HFFc6 (cell line): Measurements from ENCODE around the gene NUDT16L1. TPM values are rescaled to one million over a fixed set of nuclear protein-coding genes. Genes with fewer than 3 reads are reported as not detected.

Source experiments
- DNase-seq: peaks from one replicate; pipeline ENCODE4 v3.0.0-alpha.2; 2018
- H3K27ac Mint-ChIP-seq: 2 replicates; pipeline ENCODE4 v1.8.0; 2020; ENCODE audit warnings: mild to moderate bottlenecking, mixed read lengths
- H3K27me3 Mint-ChIP-seq: 2 replicates; pipeline ENCODE4 v1.8.0; 2021; ENCODE audit warnings: mild to moderate bottlenecking, moderate library complexity, mixed read lengths; ENCODE audit not compliant: insufficient read depth
- H3K36me3 Mint-ChIP-seq: 2 replicates; pipeline ENCODE4 v1.8.0; 2021; ENCODE audit warnings: low read depth, mixed read lengths
- H3K4me1 Mint-ChIP-seq: 2 replicates; pipeline ENCODE4 v1.8.0; 2020; ENCODE audit warnings: low read depth, mixed read lengths
- H3K4me3 Mint-ChIP-seq: 2 replicates; pipeline ENCODE4 v1.8.0; 2020; ENCODE audit warnings: mild to moderate bottlenecking, moderate library complexity, mixed read lengths
- H3K9me3 Mint-ChIP-seq: 2 replicates; pipeline ENCODE4 v1.8.0; 2020; ENCODE audit warnings: mild to moderate bottlenecking, mixed read lengths
- total RNA-seq, 6 experiments: library from RNA; stranded (reverse); fragmentation: NEBNext Ultra II Directional; extraction: Animal tissue kit (Norgen Biotek cat#: 25700); gene quantifications; 2 replicates in 1 of 6; 3 replicates in 5 of 6; pipeline ENCODE4 v1.2.3, GENCODE V29; 2021
- TF ChIP-seq, protein P1 (sequence below): fragments of 200-600 bp; sonication (generic); IDR thresholded peaks from 2 replicates; pipeline ENCODE4 v1.5.0; 2021; ENCODE audit warnings: antibody characterized with exemption, mild to moderate bottlenecking

NUDT16L1 gene
- total RNA-seq, 6 experiments from 2014 or later = 33.2 to 41.8 (median 34.3) TPM

GRCh38 chr16:4675864-4676786 is 17.2 kb upstream of the NUDT16L1 start:
- H3K9me3 Mint-ChIP-seq = no peaks in the 10 kb centered on the region
- H3K27ac Mint-ChIP-seq = no peak overlapping the region
- H3K4me3 Mint-ChIP-seq = no peak overlapping the region
- TF ChIP-seq, protein P1, sequence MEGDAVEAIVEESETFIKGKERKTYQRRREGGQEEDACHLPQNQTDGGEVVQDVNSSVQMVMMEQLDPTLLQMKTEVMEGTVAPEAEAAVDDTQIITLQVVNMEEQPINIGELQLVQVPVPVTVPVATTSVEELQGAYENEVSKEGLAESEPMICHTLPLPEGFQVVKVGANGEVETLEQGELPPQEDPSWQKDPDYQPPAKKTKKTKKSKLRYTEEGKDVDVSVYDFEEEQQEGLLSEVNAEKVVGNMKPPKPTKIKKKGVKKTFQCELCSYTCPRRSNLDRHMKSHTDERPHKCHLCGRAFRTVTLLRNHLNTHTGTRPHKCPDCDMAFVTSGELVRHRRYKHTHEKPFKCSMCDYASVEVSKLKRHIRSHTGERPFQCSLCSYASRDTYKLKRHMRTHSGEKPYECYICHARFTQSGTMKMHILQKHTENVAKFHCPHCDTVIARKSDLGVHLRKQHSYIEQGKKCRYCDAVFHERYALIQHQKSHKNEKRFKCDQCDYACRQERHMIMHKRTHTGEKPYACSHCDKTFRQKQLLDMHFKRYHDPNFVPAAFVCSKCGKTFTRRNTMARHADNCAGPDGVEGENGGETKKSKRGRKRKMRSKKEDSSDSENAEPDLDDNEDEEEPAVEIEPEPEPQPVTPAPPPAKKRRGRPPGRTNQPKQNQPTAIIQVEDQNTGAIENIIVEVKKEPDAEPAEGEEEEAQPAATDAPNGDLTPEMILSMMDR = no peak
- H3K36me3 Mint-ChIP-seq = no peaks in the 10 kb centered on the region
- peaks cover 4% of the 10 kb centered on the region for H3K27me3 Mint-ChIP-seq
- H3K4me1 Mint-ChIP-seq = no peaks in the 10 kb centered on the region
- no peak for DNase-seq

DNA sequence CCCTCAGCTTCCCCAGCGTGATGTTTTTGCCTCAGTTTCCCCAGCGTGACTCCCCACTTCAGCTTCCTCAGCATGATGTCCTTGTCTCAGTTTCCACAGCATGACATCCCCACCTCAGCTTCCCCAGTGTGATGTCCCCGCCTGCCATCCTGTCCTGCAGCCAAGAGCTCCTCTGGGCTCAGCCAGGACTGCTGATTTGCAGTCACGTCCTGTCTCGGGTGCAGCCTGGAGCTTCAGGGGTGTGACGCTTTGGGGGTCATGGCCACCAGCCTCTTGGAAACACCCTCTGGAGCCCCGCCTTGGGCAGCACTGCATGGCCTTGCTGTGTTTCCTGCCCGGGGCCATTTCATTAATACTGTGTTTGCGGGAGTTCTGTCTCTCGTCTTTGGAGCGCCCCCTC is 16.5 kb upstream of the NUDT16L1 start:
- DNase-seq = no peak
- Mint-ChIP-seq H3K4me3 (no peak overlapping the region), H3K27me3 (peaks cover 4% of the 10 kb centered on the region), H3K27ac (no peak overlapping the region), H3K9me3 (no peaks in the 10 kb centered on the region), H3K36me3 (no peaks in the 10 kb centered on the region; the same call in 1 of the 2 replicates), H3K4me1 (no peaks in the 10 kb centered on the region)
- TF ChIP-seq, protein P1 = no peak

DNA sequence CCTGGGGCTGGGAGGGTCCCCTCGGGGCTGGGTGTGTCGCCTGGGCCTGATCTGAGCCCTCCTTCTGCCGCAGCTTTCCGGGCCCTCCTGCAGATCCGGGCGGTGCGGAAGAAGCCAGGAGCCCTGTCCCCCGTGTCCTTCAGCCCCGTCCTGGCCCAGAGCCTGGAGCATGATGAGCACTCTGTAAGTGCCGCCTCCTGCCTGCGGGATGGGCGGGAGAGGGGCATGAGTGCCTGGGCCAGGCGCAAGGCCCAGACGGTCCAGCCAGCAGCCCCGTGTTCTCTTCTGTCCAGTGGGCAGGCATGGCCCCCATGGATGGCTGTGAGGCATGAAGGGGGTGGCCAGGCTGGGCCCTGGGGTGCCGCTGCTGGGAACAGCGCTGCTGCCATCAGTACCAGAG is 16.0 kb upstream of the NUDT16L1 start:
- no peak overlapping the region for H3K27ac Mint-ChIP-seq
- DNase-seq = no peak
- H3K9me3 Mint-ChIP-seq = no peaks in the 10 kb centered on the region
- H3K4me1 Mint-ChIP-seq = no peaks in the 10 kb centered on the region
- H3K36me3 Mint-ChIP-seq = no peaks in the 10 kb centered on the region; the same call in 1 of the 2 replicates
- H3K27me3 Mint-ChIP-seq = peaks cover 4% of the 10 kb centered on the region
- no peak overlapping the region for H3K4me3 Mint-ChIP-seq
- TF ChIP-seq, protein P1 = no peak

DNA sequence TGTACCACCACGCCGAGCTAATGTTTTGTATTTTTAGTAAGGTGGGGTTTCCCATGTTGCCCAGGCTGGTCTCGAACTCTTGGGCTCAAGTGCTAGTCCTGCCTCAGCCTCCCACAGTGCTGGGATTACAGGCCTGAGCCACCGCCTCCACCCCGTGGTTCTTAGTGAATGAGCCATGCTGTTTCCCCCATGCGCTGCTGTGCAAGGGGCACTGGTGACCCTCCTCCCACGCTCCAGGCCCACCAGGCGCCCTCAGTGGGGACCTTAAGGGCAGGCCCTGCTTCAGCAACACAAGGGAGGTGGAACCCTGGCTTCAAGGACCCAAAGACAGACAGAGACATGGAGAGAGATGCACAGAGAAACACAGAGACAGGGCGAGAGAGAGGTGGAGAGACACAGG is 15.4 kb upstream of the NUDT16L1 start:
- Mint-ChIP-seq H3K36me3 (no peaks in the 10 kb centered on the region; the same call in 1 of the 2 replicates), H3K27ac (peak overlapping the region; percentile 9; the same call in 1 of the 2 replicates)

GRCh38 chr16:4678596-4678995 is 14.8 kb upstream of the NUDT16L1 start:
- peaks cover 4% of the 10 kb centered on the region for H3K27me3 Mint-ChIP-seq
- H3K27ac Mint-ChIP-seq = peak overlapping the region; percentile 31; the same call in 1 of the 2 replicates
- no peaks in the 10 kb centered on the region for H3K9me3 Mint-ChIP-seq
- no peaks in the 10 kb centered on the region; the same call in 1 of the 2 replicates for H3K36me3 Mint-ChIP-seq
- no peak for DNase-seq
- TF ChIP-seq, protein P1 = no peak
- no peak overlapping the region for H3K4me3 Mint-ChIP-seq
- no peaks in the 10 kb centered on the region for H3K4me1 Mint-ChIP-seq

More for the DNA sequence above, 15.4 kb upstream of the NUDT16L1 start:
- Mint-ChIP-seq H3K9me3 (no peaks in the 10 kb centered on the region), H3K4me1 (no peaks in the 10 kb centered on the region), H3K4me3 (no peak overlapping the region), H3K27me3 (peaks cover 4% of the 10 kb centered on the region)
- TF ChIP-seq, protein P1 = no peak
- DNase-seq = no peak
